ENCODE results near the gene PPP2R2B. TPM values are rescaled to one million over a fixed set of nuclear protein-coding genes. Genes with fewer than 3 reads are reported as not detected.

Gene PPP2R2B
- total and polyA plus RNA-seq, 2 experiments from 2014 or later, result 14.4 to 21.1 TPM

DNA sequence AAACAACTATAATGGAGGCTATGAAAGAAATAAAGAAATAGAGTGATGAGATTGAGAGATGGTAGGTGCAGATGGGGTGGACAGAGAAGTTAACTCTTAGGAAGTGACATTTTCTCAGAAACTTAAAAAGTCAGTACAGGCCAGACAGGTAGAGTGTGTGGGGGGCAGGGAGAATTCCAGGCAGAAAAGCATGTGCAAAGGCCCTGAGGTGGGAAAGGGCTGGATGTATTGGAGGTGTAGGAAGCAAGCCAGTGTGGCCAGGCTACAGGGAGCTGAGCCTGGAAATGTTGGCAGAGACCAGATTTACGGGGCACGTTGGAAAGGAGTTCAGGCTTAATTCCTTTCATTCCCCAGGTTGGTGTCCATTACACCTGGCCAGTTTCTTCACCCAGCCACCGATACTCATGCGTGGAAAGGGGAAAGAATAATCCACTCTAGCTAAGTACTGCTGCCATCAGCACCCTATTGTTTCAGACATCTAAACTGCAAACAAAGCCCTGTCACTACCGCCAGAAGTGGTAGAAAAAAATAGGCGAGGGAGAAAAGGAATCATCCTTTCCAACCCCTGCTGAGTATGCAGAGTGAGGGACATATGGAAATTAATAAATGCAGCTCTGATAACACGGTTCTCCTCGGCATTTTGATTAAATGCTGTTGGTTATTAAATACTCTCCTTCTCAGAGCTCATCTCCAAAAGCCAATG, 245.8 kb downstream of the PPP2R2B start:
- TF ChIP-seq, protein P1, sequence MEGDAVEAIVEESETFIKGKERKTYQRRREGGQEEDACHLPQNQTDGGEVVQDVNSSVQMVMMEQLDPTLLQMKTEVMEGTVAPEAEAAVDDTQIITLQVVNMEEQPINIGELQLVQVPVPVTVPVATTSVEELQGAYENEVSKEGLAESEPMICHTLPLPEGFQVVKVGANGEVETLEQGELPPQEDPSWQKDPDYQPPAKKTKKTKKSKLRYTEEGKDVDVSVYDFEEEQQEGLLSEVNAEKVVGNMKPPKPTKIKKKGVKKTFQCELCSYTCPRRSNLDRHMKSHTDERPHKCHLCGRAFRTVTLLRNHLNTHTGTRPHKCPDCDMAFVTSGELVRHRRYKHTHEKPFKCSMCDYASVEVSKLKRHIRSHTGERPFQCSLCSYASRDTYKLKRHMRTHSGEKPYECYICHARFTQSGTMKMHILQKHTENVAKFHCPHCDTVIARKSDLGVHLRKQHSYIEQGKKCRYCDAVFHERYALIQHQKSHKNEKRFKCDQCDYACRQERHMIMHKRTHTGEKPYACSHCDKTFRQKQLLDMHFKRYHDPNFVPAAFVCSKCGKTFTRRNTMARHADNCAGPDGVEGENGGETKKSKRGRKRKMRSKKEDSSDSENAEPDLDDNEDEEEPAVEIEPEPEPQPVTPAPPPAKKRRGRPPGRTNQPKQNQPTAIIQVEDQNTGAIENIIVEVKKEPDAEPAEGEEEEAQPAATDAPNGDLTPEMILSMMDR (IDR thresholded peaks at IDR 0.05; ENCODE audit: low read depth, low read length), result no peak
- DNase-seq (ENCODE audit: low read depth in 1 of 2, low spot score in 1 of 2), result no peak
- H3K4me1 ChIP-seq (ENCODE audit: low read depth), result no peaks in the 10 kb centered on the region
- H3K27ac ChIP-seq, result no peak overlapping the region
- no peak overlapping the region for H3K4me3 ChIP-seq
- H3K27me3 ChIP-seq, result no peaks in the 10 kb centered on the region
- H3K9me3 ChIP-seq (ENCODE audit: low read depth), result no peaks in the 10 kb centered on the region
- no peaks in the 10 kb centered on the region for H3K36me3 ChIP-seq

DNA sequence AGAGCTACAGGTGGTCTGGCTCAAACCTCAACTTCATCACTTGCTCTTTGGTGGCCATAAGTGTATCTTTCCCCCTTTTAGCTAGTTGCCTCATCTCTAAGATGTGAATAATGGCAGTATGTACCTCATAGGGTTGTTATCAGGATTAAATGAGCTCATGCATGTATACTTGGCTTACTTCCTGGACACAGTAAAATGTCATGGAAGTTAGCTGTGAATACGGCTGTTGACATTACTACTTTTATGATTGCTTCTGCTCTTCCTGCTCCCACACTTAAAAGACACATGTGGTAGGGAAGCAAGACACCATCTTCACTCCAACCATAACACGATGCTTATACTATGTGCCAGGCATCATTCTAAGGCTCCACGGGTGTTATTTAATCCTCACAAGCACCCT, 248.1 kb downstream of the PPP2R2B start:
- Histone ChIP-seq H3K27ac (no peak overlapping the region), H3K36me3 (no peaks in the 10 kb centered on the region), H3K9me3 (ENCODE audit: low read depth) (no peaks in the 10 kb centered on the region), H3K4me1 (ENCODE audit: low read depth) (no peaks in the 10 kb centered on the region), H3K4me3 (no peak overlapping the region), H3K27me3 (no peaks in the 10 kb centered on the region)
- TF ChIP-seq, protein P1 (IDR thresholded peaks at IDR 0.05; ENCODE audit: low read depth, low read length), result no peak
- DNase-seq (ENCODE audit: low read depth in 1 of 2, low spot score in 1 of 2), result no peak

DNA sequence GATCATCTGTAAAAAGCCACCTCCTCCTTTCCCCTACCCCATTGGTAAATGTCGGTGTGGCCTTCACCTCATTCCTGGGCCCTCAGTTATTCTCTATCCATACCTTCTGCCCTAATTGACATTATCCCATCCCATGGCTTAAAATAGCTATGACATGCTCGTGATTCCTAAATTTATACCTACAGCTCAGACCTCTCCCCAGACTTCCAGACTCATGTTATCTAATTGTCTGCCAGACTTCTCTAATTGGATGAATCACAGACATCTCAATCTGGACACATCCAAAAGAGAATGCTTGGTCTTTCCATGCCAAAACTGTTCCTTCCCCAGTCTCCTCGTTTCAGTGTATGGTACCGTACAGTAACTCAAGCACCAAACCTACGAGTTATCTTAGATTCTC, 249.6 kb downstream of the PPP2R2B start:
- Histone ChIP-seq H3K9me3 (ENCODE audit: low read depth) (no peaks in the 10 kb centered on the region), H3K27ac (no peak overlapping the region), H3K36me3 (no peaks in the 10 kb centered on the region), H3K4me1 (ENCODE audit: low read depth) (no peaks in the 10 kb centered on the region), H3K4me3 (no peak overlapping the region), H3K27me3 (no peaks in the 10 kb centered on the region)
- DNase-seq (ENCODE audit: low read depth in 1 of 2, low spot score in 1 of 2), result no peak
- TF ChIP-seq, protein P1 (IDR thresholded peaks at IDR 0.05; ENCODE audit: low read depth, low read length), result no peak

DNA sequence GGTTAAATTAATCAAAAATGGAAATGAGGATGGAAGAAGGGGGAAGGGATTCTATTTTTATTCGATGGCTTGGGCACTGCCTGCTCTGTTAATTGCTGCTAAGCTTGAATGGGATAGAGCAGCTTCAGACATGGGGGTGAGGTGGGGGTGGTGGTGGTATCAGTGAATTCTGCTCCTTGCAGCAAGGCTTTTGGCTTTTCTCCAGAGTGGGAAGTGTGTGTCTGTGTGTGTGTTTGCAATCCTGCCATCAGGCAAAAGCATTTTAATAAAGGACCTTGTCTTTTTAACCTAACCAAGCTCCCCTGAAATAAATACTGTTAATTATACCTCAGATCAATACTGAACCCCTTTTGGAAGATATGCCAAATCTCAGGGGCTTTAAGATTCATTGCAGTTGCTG, 251.6 kb downstream of the PPP2R2B start:
- no peaks in the 10 kb centered on the region for H3K9me3 ChIP-seq (ENCODE audit: low read depth)
- no peak for DNase-seq (ENCODE audit: low read depth in 1 of 2, low spot score in 1 of 2)
- no peaks in the 10 kb centered on the region for H3K27me3 ChIP-seq
- H3K27ac ChIP-seq, result no peak overlapping the region
- no peaks in the 10 kb centered on the region for H3K4me1 ChIP-seq (ENCODE audit: low read depth)
- TF ChIP-seq, protein P1 (IDR thresholded peaks at IDR 0.05; ENCODE audit: low read depth, low read length), result no peak
- H3K4me3 ChIP-seq, result no peak overlapping the region
- no peaks in the 10 kb centered on the region for H3K36me3 ChIP-seq

DNA sequence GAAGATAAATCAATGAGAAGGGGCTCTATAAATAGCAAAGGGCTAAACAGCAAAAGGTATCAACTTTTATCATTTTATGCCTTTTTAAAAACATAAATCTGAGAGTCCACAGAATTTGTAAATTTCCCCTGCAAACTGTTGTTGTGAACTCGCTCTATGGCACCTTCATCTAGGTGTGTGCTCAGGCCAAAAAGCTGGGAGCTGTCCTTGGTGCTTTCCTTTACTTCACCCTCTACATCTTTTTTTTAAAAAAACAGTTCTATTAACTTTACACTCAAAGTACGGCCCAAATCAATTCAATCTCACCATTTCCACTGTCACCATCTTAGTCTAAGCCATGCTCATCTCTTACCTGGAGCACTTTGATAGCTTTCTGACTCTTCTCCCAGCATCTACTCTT, 254.4 kb downstream of the PPP2R2B start:
- no peak overlapping the region for H3K27ac ChIP-seq
- no peak overlapping the region for H3K4me3 ChIP-seq
- no peaks in the 10 kb centered on the region for H3K36me3 ChIP-seq
- H3K4me1 ChIP-seq (ENCODE audit: low read depth), result peaks cover 10% of the 10 kb centered on the region
- no peaks in the 10 kb centered on the region for H3K27me3 ChIP-seq
- no peaks in the 10 kb centered on the region for H3K9me3 ChIP-seq (ENCODE audit: low read depth)
- DNase-seq (ENCODE audit: low read depth in 1 of 2, low spot score in 1 of 2), result peak in 1 of 2 donors; percentile 47
- TF ChIP-seq, protein P1 (IDR thresholded peaks at IDR 0.05; ENCODE audit: low read depth, low read length), result no peak

All from cardiac muscle cell (in vitro differentiated cells and primary cell).